Mesenchymal stem cell (in vitro differentiated cells and primary cell): ENCODE measurements around the gene CCL11.

Experiments used
- DNase-seq: peaks from one replicate; pipeline ENCODE4 v3.0.0-alpha.2; 2013
- H2AFZ ChIP-seq: one replicate; pipeline ENCODE4 v1.6.1; 2013; ENCODE audit warnings: low read depth, mild to moderate bottlenecking, control low read depth, inconsistent platforms, low read length, moderate library complexity
- H2AK5ac ChIP-seq: 2 replicates; pipeline ENCODE4 v1.6.1; 2013; ENCODE audit warnings: low read length, moderate library complexity, mild to moderate bottlenecking, inconsistent platforms; ENCODE audit not compliant: severe bottlenecking
- H2BK120ac ChIP-seq: one replicate; pipeline ENCODE4 v1.6.1; 2013; ENCODE audit warnings: low read depth, mild to moderate bottlenecking, inconsistent platforms, low read length, moderate library complexity
- H2BK12ac ChIP-seq, 2 experiments: one replicate each; pipeline ENCODE4 v1.6.1; 2013; ENCODE audit warnings: inconsistent platforms in 2 of 2, low read length in 2 of 2, mild to moderate bottlenecking in 2 of 2, moderate library complexity in 2 of 2, control low read depth in 1 of 2
- H2BK15ac ChIP-seq: one replicate; pipeline ENCODE4 v1.6.1; 2013; ENCODE audit warnings: mild to moderate bottlenecking, low read depth, inconsistent platforms; ENCODE audit not compliant: poor library complexity, severe bottlenecking
- H2BK5ac ChIP-seq: 2 replicates; pipeline ENCODE4 v1.6.1; 2013; ENCODE audit warnings: low read depth, mild to moderate bottlenecking, low read length, control low read depth, inconsistent platforms; ENCODE audit not compliant: poor library complexity, severe bottlenecking
- H3K14ac ChIP-seq, 2 experiments: one replicate each; pipeline ENCODE4 v1.6.1; 2013; ENCODE audit warnings: inconsistent platforms in 2 of 2, low read length in 2 of 2, control low read depth in 1 of 2, mild to moderate bottlenecking in 1 of 2, moderate library complexity in 1 of 2
- H3K18ac ChIP-seq, 2 experiments: one replicate each; pipeline ENCODE4 v1.6.1; 2013; ENCODE audit warnings: inconsistent platforms in 2 of 2, low read length in 2 of 2, control low read depth in 1 of 2, low read depth in 1 of 2, mild to moderate bottlenecking in 1 of 2
- H3K23ac ChIP-seq, 2 experiments: one replicate each; pipeline ENCODE4 v1.6.1; 2013; ENCODE audit warnings: inconsistent platforms in 2 of 2, low read length in 2 of 2, mild to moderate bottlenecking in 2 of 2, moderate library complexity in 2 of 2, control low read depth in 1 of 2
- H3K27ac ChIP-seq: 2 replicates; pipeline ENCODE4 v1.5.1; 2013; ENCODE audit warnings: mild to moderate bottlenecking, moderate library complexity, low read length, control low read depth, inconsistent platforms; ENCODE audit not compliant: poor library complexity, severe bottlenecking
- H3K27me3 ChIP-seq, 2 experiments: 2 replicates each; pipeline versions ENCODE4 v1.6.1 to v1.7.0; 2013; ENCODE audit warnings: low read length in 2 of 2, mild to moderate bottlenecking in 2 of 2, moderate library complexity in 2 of 2, control low read depth in 1 of 2, inconsistent platforms in 1 of 2; ENCODE audit not compliant: control insufficient read depth in 1 of 2, insufficient read depth in 1 of 2
- H3K36me3 ChIP-seq, 2 experiments: 2 replicates each; pipeline versions ENCODE4 v1.6.1 to v1.7.0; 2013; ENCODE audit warnings: low read length in 2 of 2, control low read depth in 1 of 2, inconsistent platforms in 1 of 2, low read depth in 1 of 2, mild to moderate bottlenecking in 1 of 2; ENCODE audit not compliant: insufficient read depth in 2 of 2, control insufficient read depth in 1 of 2
- H3K4ac ChIP-seq, 2 experiments: one replicate each; pipeline ENCODE4 v1.6.1; 2013; ENCODE audit warnings: inconsistent platforms in 2 of 2, low read length in 2 of 2, mild to moderate bottlenecking in 2 of 2, moderate library complexity in 2 of 2, control low read depth in 1 of 2, low read depth in 1 of 2
- H3K4me1 ChIP-seq: 2 replicates; pipeline ENCODE4 v1.6.1; 2013; ENCODE audit warnings: low read depth, low read length, control low read depth; ENCODE audit not compliant: control insufficient read depth, insufficient read depth
- H3K4me2 ChIP-seq: 2 replicates; pipeline ENCODE4 v1.6.1; 2013; ENCODE audit warnings: low read length, mild to moderate bottlenecking, inconsistent platforms; ENCODE audit not compliant: poor library complexity, severe bottlenecking
- H3K4me3 ChIP-seq, 2 experiments: 2 replicates each; pipeline versions ENCODE4 v1.5.1 to v1.7.0; 2013; ENCODE audit warnings: low read length in 2 of 2, mild to moderate bottlenecking in 2 of 2, control low read depth in 1 of 2, low read depth in 1 of 2; ENCODE audit not compliant: insufficient read depth in 1 of 2
- H3K79me1 ChIP-seq: replicated peaks from 2 replicates; pipeline ENCODE4 v1.6.1; 2013; ENCODE audit warnings: mild to moderate bottlenecking, control low read depth, low read length, inconsistent platforms; ENCODE audit not compliant: poor library complexity, severe bottlenecking
- H3K9ac ChIP-seq: 2 replicates; pipeline ENCODE4 v1.7.0; 2013; ENCODE audit warnings: mild to moderate bottlenecking, low read length, moderate library complexity
- H3K9me3 ChIP-seq: 2 replicates; pipeline ENCODE4 v1.7.0; 2013; ENCODE audit warnings: mild to moderate bottlenecking, low read length; ENCODE audit not compliant: control insufficient read depth
- H4K8ac ChIP-seq: one replicate; pipeline ENCODE4 v1.6.1; 2013; ENCODE audit warnings: inconsistent platforms, mild to moderate bottlenecking, low read length, moderate library complexity
- H4K91ac ChIP-seq: one replicate; pipeline ENCODE4 v1.6.1; 2013; ENCODE audit warnings: mild to moderate bottlenecking, low read length, inconsistent platforms
- WGBS: methylation state at CpG from one replicate; pipeline ENCODE4 v1.1.7; 2013; ENCODE audit warnings: mixed read lengths; 5-methylcytosine and 5-hydroxymethylcytosine counted together

The CCL11 gene

DNA sequence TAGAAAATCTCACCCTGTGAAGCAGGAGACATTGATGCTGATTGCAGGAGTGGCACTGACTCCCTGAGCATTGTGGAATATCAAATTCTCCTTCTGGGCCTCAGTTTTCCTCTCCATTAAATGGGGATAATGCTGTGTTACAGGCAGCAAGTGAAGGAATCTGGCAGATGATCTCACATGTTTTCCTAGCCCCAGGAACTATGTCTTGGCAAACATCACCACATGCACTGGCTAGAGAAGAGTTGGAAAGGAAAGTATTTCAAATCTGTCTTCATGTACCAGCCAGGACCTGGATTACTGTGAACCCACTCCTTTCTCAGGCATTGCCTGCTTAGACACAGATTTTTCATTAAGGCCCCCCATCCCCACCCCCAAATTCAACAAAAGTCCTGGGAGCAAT, 20.1 kb downstream of the CCL11 start:
- H3K9me3 ChIP-seq: no peaks in the 10 kb centered on the region
- peaks cover 5% of the 10 kb centered on the region for H3K4me1 ChIP-seq
- no peak overlapping the region for H3K18ac ChIP-seq
- H2AK5ac ChIP-seq: no peak overlapping the region
- H3K4ac ChIP-seq: no peak overlapping the region
- no peak overlapping the region for H2BK15ac ChIP-seq
- H3K4me3 ChIP-seq: no peak overlapping the region
- H3K79me1 ChIP-seq: no peaks in the 10 kb centered on the region
- no peaks in the 10 kb centered on the region for H3K27me3 ChIP-seq
- H4K91ac ChIP-seq: no peak overlapping the region
- H3K14ac ChIP-seq: no peak overlapping the region
- no peak overlapping the region for H2BK12ac ChIP-seq
- no peak overlapping the region for H4K8ac ChIP-seq
- no peak overlapping the region for H2BK120ac ChIP-seq
- H2BK5ac ChIP-seq: no peak overlapping the region
- H3K27ac ChIP-seq: no peak overlapping the region
- no peak overlapping the region for H2AFZ ChIP-seq
- no peaks in the 10 kb centered on the region for H3K36me3 ChIP-seq
- no peak for DNase-seq
- H3K9ac ChIP-seq: no peak overlapping the region
- no peak overlapping the region for H3K4me2 ChIP-seq
- H3K23ac ChIP-seq: no peak overlapping the region

DNA sequence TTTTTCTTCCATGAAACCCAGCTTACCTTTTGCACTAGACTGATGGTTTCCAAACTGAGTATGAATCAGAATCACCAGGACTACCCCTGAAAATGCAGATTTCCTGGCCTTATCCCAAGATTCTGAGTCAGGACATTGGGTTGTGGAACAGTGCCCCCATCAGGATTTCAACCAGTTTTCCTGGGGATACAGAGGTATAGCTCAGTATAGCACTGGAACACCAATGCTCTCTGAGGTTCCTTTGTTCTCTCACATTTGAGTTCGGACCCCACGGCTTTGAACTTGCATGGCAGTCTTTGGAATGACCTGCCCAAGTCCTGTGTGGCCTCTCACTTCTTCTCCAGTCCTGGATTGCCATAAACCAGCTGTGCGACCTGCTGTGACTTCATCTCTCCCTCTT, 20.9 kb downstream of the CCL11 start:
- Histone ChIP-seq H2BK15ac (no peak overlapping the region), H3K4me1 (peaks cover 2% of the 10 kb centered on the region), H3K9me3 (no peaks in the 10 kb centered on the region), H2BK12ac (no peak overlapping the region), H3K23ac (no peak overlapping the region), H3K27ac (no peak overlapping the region), H4K8ac (no peak overlapping the region), H3K36me3 (no peaks in the 10 kb centered on the region), H4K91ac (no peak overlapping the region), H2BK5ac (no peak overlapping the region), H2AFZ (no peak overlapping the region), H3K79me1 (no peaks in the 10 kb centered on the region), H3K14ac (no peak overlapping the region), H3K4ac (no peak overlapping the region), H2AK5ac (no peak overlapping the region), H3K27me3 (no peaks in the 10 kb centered on the region), H3K18ac (no peak overlapping the region), H2BK120ac (no peak overlapping the region), H3K4me3 (peak overlapping the region in 1 of 2 experiments; percentile 34), H3K9ac (peak overlapping the region; percentile 37), H3K4me2 (no peak overlapping the region)
- WGBS: 67% methylated on average over 2 of the region's 3 CpGs
- peak; percentile 24 for DNase-seq

- H3K14ac ChIP-seq: no peak overlapping the region
- no peaks in the 10 kb centered on the region for H3K79me1 ChIP-seq
- peak overlapping the region; percentile 37 for H3K9ac ChIP-seq
- no peaks in the 10 kb centered on the region for H3K36me3 ChIP-seq
- no peak overlapping the region for H4K91ac ChIP-seq
- H2AFZ ChIP-seq: no peak overlapping the region
- DNase-seq: peak; percentile 8
- H2BK5ac ChIP-seq: no peak overlapping the region
- H3K4me2 ChIP-seq: no peak overlapping the region
- peaks cover 2% of the 10 kb centered on the region for H3K4me1 ChIP-seq
- no peak overlapping the region for H3K18ac ChIP-seq
- 56% methylated on average over 3 of the region's 3 CpGs for whole genome bisulfite sequencing
- H4K8ac ChIP-seq: no peak overlapping the region
- H2AK5ac ChIP-seq: no peak overlapping the region
- H2BK15ac ChIP-seq: no peak overlapping the region
- no peak overlapping the region for H3K23ac ChIP-seq
- no peak overlapping the region for H2BK120ac ChIP-seq
- no peak overlapping the region for H2BK12ac ChIP-seq
- H3K27me3 ChIP-seq: no peaks in the 10 kb centered on the region
- peak overlapping the region in 1 of 2 experiments; percentile 34 for H3K4me3 ChIP-seq
- no peaks in the 10 kb centered on the region for H3K9me3 ChIP-seq
- no peak overlapping the region for H3K27ac ChIP-seq
- H3K4ac ChIP-seq: no peak overlapping the region
Observed at GRCh38 chr17:34307110-34307509, 21.6 kb downstream of the CCL11 start.

GRCh38 chr17:34308371-34308770, 22.8 kb downstream of the CCL11 start:
- H4K91ac ChIP-seq: no peak overlapping the region
- H2BK120ac ChIP-seq: no peak overlapping the region

More at GRCh38 chr17:34308371-34308770, 22.8 kb downstream of the CCL11 start:
- Histone ChIP-seq H3K18ac (no peak overlapping the region), H3K36me3 (no peaks in the 10 kb centered on the region), H2BK15ac (no peak overlapping the region), H3K4me2 (no peak overlapping the region), H2AFZ (no peak overlapping the region), H3K23ac (no peak overlapping the region), H2AK5ac (no peak overlapping the region), H3K27me3 (no peaks in the 10 kb centered on the region), H2BK5ac (no peak overlapping the region), H3K9ac (no peak overlapping the region), H3K79me1 (no peaks in the 10 kb centered on the region), H3K27ac (no peak overlapping the region), H2BK12ac (no peak overlapping the region), H3K4me1 (peaks cover 2% of the 10 kb centered on the region), H3K14ac (no peak overlapping the region), H4K8ac (no peak overlapping the region), H3K4ac (no peak overlapping the region), H3K9me3 (no peaks in the 10 kb centered on the region), H3K4me3 (no peak overlapping the region)
- no peak for DNase-seq
